OCI-LY3 (cell line): ENCODE measurements around the gene CDCA3.

Experiments
- H2AFZ ChIP-seq: fragments of 200-600, 300-600 bp; shearing (Covaris generic); 2 replicates; pipeline ENCODE4 v1.6.0; 2014; ENCODE audit warnings: antibody characterized with exemption, low read depth, low read length
- H3K27ac ChIP-seq: fragments of 200-600, 300-600 bp; sonication (generic); 2 replicates; pipeline ENCODE4 v1.5.1; 2014; ENCODE audit warnings: mild to moderate bottlenecking, low read length, moderate library complexity, mixed read lengths
- H3K27me3 ChIP-seq: fragments of 200-600, 300-600 bp; sonication (generic); 2 replicates; pipeline ENCODE4 v1.6.1; 2014; ENCODE audit warnings: low read depth, low read length, mixed read lengths
- H3K36me3 ChIP-seq: fragments of 200-600, 300-600 bp; sonication (generic); replicated peaks from 2 replicates; pipeline ENCODE3; 2014; ENCODE audit warnings: low read depth, low read length, mixed read lengths
- H3K4me1 ChIP-seq: fragments of 300-600, 200-600 bp; sonication (generic); 2 replicates; pipeline ENCODE4 v1.6.1; 2014; ENCODE audit warnings: low read length, mixed read lengths
- H3K4me2 ChIP-seq: fragments of 200-600, 300-600 bp; sonication (generic); 2 replicates; pipeline ENCODE4 v1.6.1; 2014; ENCODE audit warnings: low read length, mixed read lengths
- H3K4me3 ChIP-seq: fragments of 300-600, 200-600 bp; sonication (generic); 2 replicates; pipeline ENCODE4 v1.5.1; 2014; ENCODE audit warnings: antibody characterized with exemption, mild to moderate bottlenecking, low read length, moderate library complexity
- H3K79me2 ChIP-seq: fragments of 300-600, 200-600 bp; shearing (Covaris generic); 2 replicates; pipeline ENCODE4 v1.6.1; 2014; ENCODE audit warnings: mild to moderate bottlenecking, low read length, mixed read lengths
- H3K9ac ChIP-seq: fragments of 300-600, 200-600 bp; shearing (Covaris generic); 2 replicates; pipeline ENCODE4 v1.6.0; 2014; ENCODE audit warnings: mild to moderate bottlenecking, low read length, moderate library complexity
- H3K9me3 ChIP-seq: fragments of 200-600, 300-600 bp; shearing (Covaris generic); 2 replicates; pipeline ENCODE4 v1.6.1; 2014; ENCODE audit warnings: low read length, mixed read lengths; ENCODE audit not compliant: insufficient read depth
- H4K20me1 ChIP-seq: fragments of 200-600, 300-600 bp; sonication (generic); 2 replicates; pipeline ENCODE4 v1.6.1; 2016; ENCODE audit warnings: low read length, mixed read lengths; ENCODE audit not compliant: insufficient read depth
- CTCF ChIP-seq: fragments of 200-600, 300-600 bp; sonication (generic); IDR thresholded peaks from 2 replicates; pipeline ENCODE4 v1.5.1; 2014; ENCODE audit warnings: antibody characterized with exemption, low read length, low read depth
- EZH2phosphoT487 ChIP-seq: fragments of 200-600 bp; shearing (Covaris generic); IDR thresholded peaks from 2 replicates; pipeline ENCODE4 v1.6.1; 2018; ENCODE audit warnings: antibody characterized with exemption, mixed run types, low read depth

CDCA3 gene

DNA sequence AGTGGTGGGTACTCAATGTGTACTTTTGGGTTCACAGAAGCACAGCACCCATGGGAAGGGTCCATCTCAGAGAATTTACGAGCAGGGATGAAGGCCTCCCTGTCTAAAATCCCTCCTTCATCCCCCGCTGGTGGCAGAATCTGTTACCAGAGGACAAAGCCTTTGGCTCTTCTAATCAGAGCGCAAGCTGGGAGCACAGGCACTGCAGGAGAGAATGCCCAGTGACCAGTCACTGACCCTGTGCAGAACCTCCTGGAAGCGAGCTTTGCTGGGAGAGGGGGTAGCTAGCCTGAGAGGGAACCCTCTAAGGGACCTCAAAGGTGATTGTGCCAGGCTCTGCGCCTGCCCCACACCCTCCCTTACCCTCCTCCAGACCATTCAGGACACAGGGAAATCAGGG is 30.9 kb downstream of the CDCA3 start:
- Histone ChIP-seq H3K9ac (no peak overlapping the region), H3K27me3 (peaks cover 42% of the 10 kb centered on the region)

GRCh38 chr12:6819106-6820030 is 31.7 kb downstream of the CDCA3 start:
- H3K9me3 ChIP-seq, result no peaks in the 10 kb centered on the region
- no peaks in the 10 kb centered on the region for H3K36me3 ChIP-seq
- no peaks in the 10 kb centered on the region for H3K79me2 ChIP-seq
- H2AFZ ChIP-seq, result no peak overlapping the region
- H3K27me3 ChIP-seq, result peaks cover 43% of the 10 kb centered on the region
- H3K4me3 ChIP-seq, result no peak overlapping the region
- H3K4me1 ChIP-seq, result peaks cover 6% of the 10 kb centered on the region
- no peak overlapping the region for H3K9ac ChIP-seq
- TF ChIP-seq EZH2phosphoT487 (no peak), CTCF (no peak)
- H4K20me1 ChIP-seq, result no peaks in the 10 kb centered on the region
- no peak overlapping the region for H3K4me2 ChIP-seq
- no peak overlapping the region for H3K27ac ChIP-seq

More for the DNA sequence above, 30.9 kb downstream of the CDCA3 start:
- H4K20me1 ChIP-seq, result no peaks in the 10 kb centered on the region
- H3K4me3 ChIP-seq, result no peak overlapping the region
- TF ChIP-seq EZH2phosphoT487 (no peak), CTCF (no peak)
- no peak overlapping the region for H3K27ac ChIP-seq
- no peak overlapping the region for H3K4me2 ChIP-seq
- no peaks in the 10 kb centered on the region for H3K9me3 ChIP-seq
- no peaks in the 10 kb centered on the region for H3K79me2 ChIP-seq
- H2AFZ ChIP-seq, result no peak overlapping the region
- no peaks in the 10 kb centered on the region for H3K36me3 ChIP-seq
- peaks cover 6% of the 10 kb centered on the region for H3K4me1 ChIP-seq

DNA sequence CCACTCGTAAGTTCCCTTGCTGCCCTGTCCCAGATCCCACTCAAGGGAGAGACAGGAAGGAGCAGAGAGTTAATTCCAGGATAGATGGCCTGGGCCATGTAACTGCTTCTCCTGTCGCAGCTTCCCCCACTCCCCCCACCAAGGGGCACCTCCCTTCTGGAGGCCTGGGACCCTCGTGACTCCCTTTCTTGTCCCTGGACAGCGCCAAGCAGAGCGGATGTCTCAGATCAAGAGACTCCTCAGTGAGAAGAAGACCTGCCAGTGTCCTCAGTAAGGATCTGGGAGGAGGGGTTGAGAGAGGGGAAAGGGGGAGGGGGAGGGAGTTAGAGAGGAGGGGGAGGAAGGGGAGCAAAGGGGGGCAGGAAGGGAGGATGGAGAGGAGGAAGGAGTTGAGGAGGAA is 32.4 kb downstream of the CDCA3 start:
- no peak overlapping the region for H3K9ac ChIP-seq
- no peaks in the 10 kb centered on the region for H3K36me3 ChIP-seq
- H3K79me2 ChIP-seq, result no peaks in the 10 kb centered on the region
- no peaks in the 10 kb centered on the region for H4K20me1 ChIP-seq
- no peak overlapping the region for H3K4me2 ChIP-seq
- TF ChIP-seq EZH2phosphoT487 (no peak), CTCF (no peak)
- H3K4me1 ChIP-seq, result peaks cover 6% of the 10 kb centered on the region
- H2AFZ ChIP-seq, result no peak overlapping the region
- H3K27ac ChIP-seq, result no peak overlapping the region
- H3K9me3 ChIP-seq, result no peaks in the 10 kb centered on the region
- peaks cover 47% of the 10 kb centered on the region for H3K27me3 ChIP-seq
- no peak overlapping the region for H3K4me3 ChIP-seq

- Histone ChIP-seq H3K36me3 (no peaks in the 10 kb centered on the region), H3K79me2 (no peaks in the 10 kb centered on the region), H3K9me3 (no peaks in the 10 kb centered on the region), H3K9ac (no peak overlapping the region), H4K20me1 (no peaks in the 10 kb centered on the region), H3K4me2 (no peak overlapping the region), H3K4me1 (peaks cover 7% of the 10 kb centered on the region), H3K27ac (no peak overlapping the region), H3K4me3 (no peak overlapping the region), H3K27me3 (peaks cover 47% of the 10 kb centered on the region), H2AFZ (no peak overlapping the region)
- TF ChIP-seq CTCF (no peak), EZH2phosphoT487 (no peak)
Measured at GRCh38 chr12:6818222-6818621, 32.9 kb downstream of the CDCA3 start.
